Measurements from ENCODE around the gene ARHGEF17.

The ARHGEF17 gene

DNA sequence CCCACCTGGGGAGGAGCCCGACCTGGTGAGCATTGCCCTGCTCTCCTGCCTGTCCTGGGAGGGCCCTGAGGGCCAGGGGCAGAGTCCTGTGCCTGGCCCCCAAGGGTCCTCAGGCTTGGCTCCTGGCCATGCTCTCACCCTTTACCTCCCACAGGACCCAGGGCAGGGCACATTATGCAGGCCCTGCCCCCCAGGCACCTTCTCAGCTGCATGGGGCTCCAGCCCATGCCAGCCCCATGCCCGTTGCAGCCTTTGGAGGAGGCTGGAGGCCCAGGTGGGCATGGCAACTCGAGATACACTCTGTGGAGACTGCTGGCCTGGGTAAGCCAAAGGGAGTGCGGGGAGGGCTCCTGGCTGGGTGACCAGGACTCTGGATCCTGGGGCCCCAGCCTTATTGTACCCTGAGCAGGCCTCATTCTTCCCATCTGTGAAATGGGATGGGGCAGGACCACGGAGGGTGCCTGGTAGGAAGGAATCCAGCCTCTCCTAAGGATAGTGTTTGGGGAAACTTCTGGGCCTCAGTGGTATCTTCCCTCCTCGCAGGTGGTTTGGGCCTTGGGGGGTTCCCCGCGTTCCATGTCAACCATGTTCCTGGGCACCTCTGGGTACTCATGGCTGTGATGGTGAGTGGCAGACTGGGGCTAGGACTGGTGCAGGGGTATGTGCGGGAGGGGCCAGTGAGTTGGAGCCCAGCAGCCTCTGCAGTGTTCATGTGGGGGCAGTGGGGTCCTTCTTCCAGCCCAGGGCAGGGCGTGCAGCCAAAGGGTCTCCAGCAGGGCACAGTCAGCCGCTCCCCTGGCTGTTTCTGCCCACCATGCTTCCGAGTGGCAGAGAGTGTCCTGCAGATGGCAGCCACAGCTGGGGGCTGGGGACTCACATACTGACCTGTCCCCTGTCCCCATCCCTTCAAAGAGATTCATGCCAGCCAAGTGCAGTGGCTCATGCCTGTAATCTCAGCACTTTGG lies 82.8 kb downstream of the ARHGEF17 start:
- H3K27ac ChIP-seq: no peak overlapping the region
- DNase-seq (ENCODE audit: low read depth, low spot score): no peak

- H3K27ac ChIP-seq: no peak overlapping the region
- DNase-seq (ENCODE audit: low read depth, low spot score): no peak
These were observed 83.6 kb downstream of the ARHGEF17 start for GRCh38 chr11:73391665-73392064.

DNA sequence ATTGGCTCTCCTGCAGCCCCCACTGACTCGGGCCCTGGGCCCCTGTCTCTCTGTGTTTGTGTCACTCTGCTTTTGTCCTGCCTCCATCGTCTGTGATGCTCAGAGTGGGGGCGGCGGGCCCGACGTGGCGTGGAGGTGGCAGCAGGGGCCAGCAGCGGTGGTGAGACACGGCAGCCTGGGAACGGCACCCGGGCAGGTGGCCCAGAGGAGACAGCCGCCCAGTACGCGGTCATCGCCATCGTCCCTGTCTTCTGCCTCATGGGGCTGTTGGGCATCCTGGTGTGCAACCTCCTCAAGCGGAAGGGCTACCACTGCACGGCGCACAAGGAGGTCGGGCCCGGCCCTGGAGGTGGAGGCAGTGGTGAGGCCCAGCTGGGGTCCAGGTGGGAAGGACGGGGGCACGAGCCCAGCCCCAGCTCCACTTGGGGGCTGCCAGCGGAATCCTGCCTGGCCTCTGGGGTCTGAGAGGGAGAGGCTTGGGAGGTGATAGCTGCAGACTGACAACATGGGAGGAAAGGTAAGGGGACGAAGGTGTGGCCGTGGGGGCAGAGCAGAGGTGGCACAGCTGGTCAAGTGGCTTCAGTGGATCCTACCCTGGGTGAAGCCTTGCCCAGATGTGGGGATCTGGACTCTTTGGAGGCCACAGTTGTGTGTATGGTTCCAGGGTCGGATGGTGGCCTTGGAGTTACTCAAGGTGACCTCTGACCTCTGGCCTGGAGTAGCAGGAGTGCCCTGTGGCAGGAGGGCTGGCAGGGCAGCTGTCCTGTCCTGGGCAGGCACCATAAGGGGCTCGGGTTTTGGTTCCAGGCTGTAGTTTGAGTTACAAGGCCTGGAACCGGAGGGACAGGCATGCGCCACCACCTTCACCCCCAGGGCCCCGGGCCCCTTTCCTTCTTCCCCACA lies 84.3 kb downstream of the ARHGEF17 start:
- DNase-seq (ENCODE audit: low read depth, low spot score): no peak
- H3K27ac ChIP-seq: no peak overlapping the region

GRCh38 chr11:73393011-73393380 lies 84.9 kb downstream of the ARHGEF17 start:
- no peak for DNase-seq (ENCODE audit: low read depth, low spot score)
- H3K27ac ChIP-seq: no peak overlapping the region

GRCh38 chr11:73393479-73394415 lies 85.7 kb downstream of the ARHGEF17 start:
- no peak for DNase-seq (ENCODE audit: low read depth, low spot score)

DNA sequence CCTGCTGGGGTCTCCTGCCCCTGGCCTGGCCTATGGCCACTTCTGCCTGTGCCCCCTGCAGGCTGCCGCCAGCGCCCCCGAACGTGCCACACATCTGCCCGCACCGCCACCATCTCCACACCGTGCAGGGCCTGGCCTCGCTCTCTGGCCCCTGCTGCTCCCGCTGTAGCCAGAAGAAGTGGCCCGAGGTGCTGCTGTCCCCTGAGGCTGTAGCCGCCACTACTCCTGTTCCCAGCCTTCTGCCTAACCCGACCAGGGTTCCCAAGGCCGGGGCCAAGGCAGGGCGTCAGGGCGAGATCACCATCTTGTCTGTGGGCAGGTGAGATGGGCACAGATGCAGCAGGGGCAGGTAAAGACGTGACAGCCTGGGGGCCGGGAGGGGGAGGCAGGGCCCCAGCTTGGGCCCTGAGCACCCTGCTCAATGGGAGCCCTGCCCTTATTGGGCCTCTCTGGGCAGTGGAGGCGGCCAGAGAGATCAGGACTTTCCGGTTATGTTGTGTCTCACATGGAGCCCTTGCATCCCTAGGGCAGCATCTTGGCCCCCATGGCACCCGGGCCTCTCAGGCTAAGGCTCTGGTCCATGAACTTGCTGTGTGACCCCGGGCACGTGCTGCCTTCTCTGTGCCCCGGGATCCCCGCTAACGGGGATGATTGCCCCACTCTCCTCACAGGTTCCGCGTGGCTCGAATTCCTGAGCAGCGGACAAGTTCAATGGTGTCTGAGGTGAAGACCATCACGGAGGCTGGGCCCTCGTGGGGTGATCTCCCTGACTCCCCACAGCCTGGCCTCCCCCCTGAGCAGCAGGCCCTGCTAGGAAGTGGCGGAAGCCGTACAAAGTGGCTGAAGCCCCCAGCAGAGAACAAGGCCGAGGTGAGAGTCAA lies 86.6 kb downstream of the ARHGEF17 start:
- no peak for DNase-seq (ENCODE audit: low read depth, low spot score)
- H3K27ac ChIP-seq: no peak overlapping the region

More at GRCh38 chr11:73393479-73394415, 85.7 kb downstream of the ARHGEF17 start:
- H3K27ac ChIP-seq: no peak overlapping the region

DNA sequence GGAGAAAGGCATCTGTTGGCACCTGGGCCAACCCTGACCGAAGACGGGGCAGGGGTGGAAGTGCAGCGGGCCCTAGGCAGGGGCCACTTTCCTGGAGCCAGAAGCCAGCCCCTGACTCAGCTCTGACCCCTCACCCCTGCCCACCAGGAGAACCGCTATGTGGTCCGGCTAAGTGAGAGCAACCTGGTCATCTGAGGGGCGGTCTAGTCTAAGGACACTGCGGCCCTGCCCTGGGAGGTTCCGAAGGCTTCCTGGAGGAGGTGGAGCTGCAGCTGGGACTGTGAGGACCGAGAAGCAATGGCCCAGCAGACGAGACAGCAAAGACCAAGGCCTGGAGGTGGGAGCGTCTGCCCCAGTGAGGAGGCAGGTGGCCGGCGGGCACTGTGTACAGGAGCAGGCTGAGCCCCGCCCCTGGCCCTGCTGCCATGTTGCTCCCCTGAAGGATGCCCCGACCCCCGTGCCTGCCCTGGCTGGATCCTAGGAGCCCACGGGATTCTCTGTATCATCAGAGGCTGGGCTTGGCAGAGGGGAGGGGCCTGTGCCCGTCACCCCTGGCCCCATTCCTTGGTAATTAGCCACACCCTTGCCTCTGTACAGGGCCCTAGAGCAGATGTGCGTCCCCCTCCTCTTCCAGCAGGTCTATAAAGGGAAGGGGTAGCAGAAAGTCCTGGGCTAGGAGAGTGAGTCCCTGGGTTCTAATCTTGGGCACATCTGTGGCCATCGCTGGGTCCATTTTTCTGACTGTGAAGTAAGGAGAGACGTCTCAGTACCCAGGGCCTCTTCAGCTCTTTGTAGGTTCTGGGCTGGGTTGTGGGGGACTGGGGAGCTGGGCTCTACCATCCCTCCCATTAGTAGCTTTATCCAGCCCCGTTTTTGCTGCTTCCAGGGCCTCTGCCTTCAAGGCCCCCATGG lies 87.5 kb downstream of the ARHGEF17 start:
- H3K27ac ChIP-seq: no peak overlapping the region
- DNase-seq (ENCODE audit: low read depth, low spot score): no peak

DNA sequence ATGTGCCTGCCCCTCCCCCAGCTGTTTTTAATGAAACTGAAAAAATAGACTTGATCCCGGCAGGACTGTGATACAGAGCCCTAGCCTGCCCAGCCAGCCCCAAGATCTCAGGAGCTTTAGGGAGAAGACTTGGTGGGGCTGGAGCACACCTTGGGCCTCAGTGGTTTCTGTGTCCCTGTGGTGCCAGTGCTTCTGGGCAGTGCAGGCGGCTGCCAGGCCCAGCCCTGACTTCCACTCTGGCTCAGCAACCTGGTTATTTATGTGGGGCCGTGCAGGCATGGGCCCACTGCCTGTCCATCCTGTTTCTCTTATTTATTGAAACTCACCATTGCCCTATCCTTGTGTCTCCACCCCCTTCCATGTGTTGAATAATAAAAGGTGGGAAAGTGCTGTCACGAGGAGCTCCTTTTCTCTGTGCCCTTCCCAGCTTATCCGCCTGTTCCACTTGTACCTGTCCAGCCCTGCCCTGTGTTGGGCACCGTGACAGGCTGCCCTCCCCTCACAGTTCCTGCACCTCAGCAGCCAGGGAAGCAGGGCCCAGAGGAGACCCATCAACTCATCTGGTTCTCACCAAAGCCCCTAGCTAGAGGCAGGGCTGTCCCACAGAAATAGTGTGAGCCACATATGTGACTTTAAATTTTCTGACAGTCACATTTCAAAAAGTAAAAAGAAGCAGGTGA lies 88.3 kb downstream of the ARHGEF17 start:
- H3K27ac ChIP-seq: no peak overlapping the region
- DNase-seq (ENCODE audit: low read depth, low spot score): no peak

- no peak for DNase-seq (ENCODE audit: low read depth, low spot score)
- no peak overlapping the region for H3K27ac ChIP-seq
These were observed 88.9 kb downstream of the ARHGEF17 start for GRCh38 chr11:73396985-73397384.

GRCh38 chr11:73397468-73398131 lies 89.5 kb downstream of the ARHGEF17 start:
- no peak for DNase-seq (ENCODE audit: low read depth, low spot score)
- H3K27ac ChIP-seq: no peak overlapping the region

GRCh38 chr11:73398132-73398526 lies 90.1 kb downstream of the ARHGEF17 start:
- no peak for DNase-seq (ENCODE audit: low read depth, low spot score)
- H3K27ac ChIP-seq: no peak overlapping the region

- no peak overlapping the region for H3K27ac ChIP-seq
- DNase-seq (ENCODE audit: low read depth, low spot score): no peak
These were observed 90.6 kb downstream of the ARHGEF17 start for GRCh38 chr11:73398721-73399120.

- no peak overlapping the region for H3K27ac ChIP-seq
- no peak for DNase-seq (ENCODE audit: low read depth, low spot score)
These were observed 91.1 kb downstream of the ARHGEF17 start for GRCh38 chr11:73399159-73399590.

- no peak overlapping the region for H3K27ac ChIP-seq
- DNase-seq (ENCODE audit: low read depth, low spot score): no peak
These were observed 91.6 kb downstream of the ARHGEF17 start for GRCh38 chr11:73399636-73400035.

- H3K27ac ChIP-seq: no peak overlapping the region
- no peak for DNase-seq (ENCODE audit: low read depth, low spot score)
These were observed 92.2 kb downstream of the ARHGEF17 start for GRCh38 chr11:73400293-73400692.

- no peak for DNase-seq (ENCODE audit: low read depth, low spot score)
These were observed 93.3 kb downstream of the ARHGEF17 start for GRCh38 chr11:73401217-73401923.

More at GRCh38 chr11:73401217-73401923, 93.3 kb downstream of the ARHGEF17 start:
- no peak overlapping the region for H3K27ac ChIP-seq

All from epithelial cell of prostate (primary cell).